ENCODE results near the gene CBX6.
"Not testable (repeated sequence)": the region's sequence is repeated elsewhere in the genome, so short reads cannot be mapped to it uniquely, and the experiment has no call there.

DNA sequence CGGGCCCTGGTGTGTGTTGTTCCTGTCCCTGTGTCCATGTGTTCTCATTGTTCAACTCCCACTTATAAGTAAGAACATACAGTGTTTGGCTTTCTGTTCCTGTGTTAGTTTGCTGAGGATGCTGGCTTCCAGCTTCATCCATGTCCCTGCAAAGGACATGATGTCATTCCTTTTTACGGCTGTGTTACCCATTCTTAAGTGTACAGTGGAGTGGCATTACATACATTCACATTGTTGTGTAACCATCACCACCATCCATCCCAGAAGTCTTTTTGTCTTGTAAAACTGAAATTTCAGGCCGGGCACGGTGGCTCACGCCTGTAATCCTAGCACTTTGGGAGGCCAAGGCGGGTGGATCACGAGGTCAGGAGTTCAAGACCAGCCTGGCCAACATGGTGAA lies 17.5 kb downstream of the CBX6 start:
- not testable (repeated sequence) for TF ChIP-seq ZBTB1 (tag by site-specific recombination; IDR thresholded peaks at IDR 0.05)
- TF ChIP-seq, protein P1, sequence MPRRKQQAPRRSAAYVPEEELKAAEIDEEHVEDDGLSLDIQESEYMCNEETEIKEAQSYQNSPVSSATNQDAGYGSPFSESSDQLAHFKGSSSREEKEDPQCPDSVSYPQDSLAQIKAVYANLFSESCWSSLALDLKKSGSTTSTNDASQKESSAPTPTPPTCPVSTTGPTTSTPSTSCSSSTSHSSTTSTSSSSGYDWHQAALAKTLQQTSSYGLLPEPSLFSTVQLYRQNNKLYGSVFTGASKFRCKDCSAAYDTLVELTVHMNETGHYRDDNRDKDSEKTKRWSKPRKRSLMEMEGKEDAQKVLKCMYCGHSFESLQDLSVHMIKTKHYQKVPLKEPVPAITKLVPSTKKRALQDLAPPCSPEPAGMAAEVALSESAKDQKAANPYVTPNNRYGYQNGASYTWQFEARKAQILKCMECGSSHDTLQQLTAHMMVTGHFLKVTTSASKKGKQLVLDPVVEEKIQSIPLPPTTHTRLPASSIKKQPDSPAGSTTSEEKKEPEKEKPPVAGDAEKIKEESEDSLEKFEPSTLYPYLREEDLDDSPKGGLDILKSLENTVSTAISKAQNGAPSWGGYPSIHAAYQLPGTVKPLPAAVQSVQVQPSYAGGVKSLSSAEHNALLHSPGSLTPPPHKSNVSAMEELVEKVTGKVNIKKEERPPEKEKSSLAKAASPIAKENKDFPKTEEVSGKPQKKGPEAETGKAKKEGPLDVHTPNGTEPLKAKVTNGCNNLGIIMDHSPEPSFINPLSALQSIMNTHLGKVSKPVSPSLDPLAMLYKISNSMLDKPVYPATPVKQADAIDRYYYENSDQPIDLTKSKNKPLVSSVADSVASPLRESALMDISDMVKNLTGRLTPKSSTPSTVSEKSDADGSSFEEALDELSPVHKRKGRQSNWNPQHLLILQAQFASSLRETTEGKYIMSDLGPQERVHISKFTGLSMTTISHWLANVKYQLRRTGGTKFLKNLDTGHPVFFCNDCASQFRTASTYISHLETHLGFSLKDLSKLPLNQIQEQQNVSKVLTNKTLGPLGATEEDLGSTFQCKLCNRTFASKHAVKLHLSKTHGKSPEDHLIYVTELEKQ (tag by site-specific recombination; IDR thresholded peaks at IDR 0.05; ENCODE audit: borderline replicate concordance) = not testable (repeated sequence)
- TF ChIP-seq, protein P2, sequence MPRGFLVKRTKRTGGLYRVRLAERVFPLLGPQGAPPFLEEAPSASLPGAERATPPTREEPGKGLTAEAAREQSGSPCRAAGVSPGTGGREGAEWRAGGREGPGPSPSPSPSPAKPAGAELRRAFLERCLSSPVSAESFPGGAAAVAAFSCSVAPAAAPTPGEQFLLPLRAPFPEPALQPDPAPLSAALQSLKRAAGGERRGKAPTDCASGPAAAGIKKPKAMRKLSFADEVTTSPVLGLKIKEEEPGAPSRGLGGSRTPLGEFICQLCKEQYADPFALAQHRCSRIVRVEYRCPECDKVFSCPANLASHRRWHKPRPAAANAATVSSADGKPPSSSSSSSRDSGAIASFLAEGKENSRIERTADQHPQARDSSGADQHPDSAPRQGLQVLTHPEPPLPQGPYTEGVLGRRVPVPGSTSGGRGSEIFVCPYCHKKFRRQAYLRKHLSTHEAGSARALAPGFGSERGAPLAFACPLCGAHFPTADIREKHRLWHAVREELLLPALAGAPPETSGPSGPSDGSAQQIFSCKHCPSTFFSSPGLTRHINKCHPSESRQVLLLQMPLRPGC (tag by site-specific recombination; IDR thresholded peaks at IDR 0.05) = not testable (repeated sequence)
- TF ChIP-seq, protein P3, sequence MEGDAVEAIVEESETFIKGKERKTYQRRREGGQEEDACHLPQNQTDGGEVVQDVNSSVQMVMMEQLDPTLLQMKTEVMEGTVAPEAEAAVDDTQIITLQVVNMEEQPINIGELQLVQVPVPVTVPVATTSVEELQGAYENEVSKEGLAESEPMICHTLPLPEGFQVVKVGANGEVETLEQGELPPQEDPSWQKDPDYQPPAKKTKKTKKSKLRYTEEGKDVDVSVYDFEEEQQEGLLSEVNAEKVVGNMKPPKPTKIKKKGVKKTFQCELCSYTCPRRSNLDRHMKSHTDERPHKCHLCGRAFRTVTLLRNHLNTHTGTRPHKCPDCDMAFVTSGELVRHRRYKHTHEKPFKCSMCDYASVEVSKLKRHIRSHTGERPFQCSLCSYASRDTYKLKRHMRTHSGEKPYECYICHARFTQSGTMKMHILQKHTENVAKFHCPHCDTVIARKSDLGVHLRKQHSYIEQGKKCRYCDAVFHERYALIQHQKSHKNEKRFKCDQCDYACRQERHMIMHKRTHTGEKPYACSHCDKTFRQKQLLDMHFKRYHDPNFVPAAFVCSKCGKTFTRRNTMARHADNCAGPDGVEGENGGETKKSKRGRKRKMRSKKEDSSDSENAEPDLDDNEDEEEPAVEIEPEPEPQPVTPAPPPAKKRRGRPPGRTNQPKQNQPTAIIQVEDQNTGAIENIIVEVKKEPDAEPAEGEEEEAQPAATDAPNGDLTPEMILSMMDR (tag by site-specific recombination; IDR thresholded peaks at IDR 0.05) = not testable (repeated sequence)

Measured in HEK293 (cell line).